Neural cell (in vitro differentiated cells): Measurements from ENCODE around the gene C1S. TPM values are rescaled to one million over a fixed set of nuclear protein-coding genes. Genes with fewer than 3 reads are reported as not detected.

Source experiments
- H2AFZ ChIP-seq: fragments of 200-600, 300-800 bp; sonication (generic), shearing (Covaris generic); 2 replicates; pipeline ENCODE4 v1.6.0; 2014; ENCODE audit warnings: low read depth, mild to moderate bottlenecking, antibody characterized with exemption, low read length, moderate library complexity
- H3F3A ChIP-seq: fragments of 200-600 bp; shearing (Covaris generic); 2 replicates; pipeline ENCODE4 v1.6.1; 2016; ENCODE audit warnings: mild to moderate bottlenecking, moderate library complexity, mixed read lengths, antibody characterized with exemption, low read length; ENCODE audit not compliant: insufficient read depth, poor library complexity, severe bottlenecking
- H3K27ac ChIP-seq: fragments of 200-600, 300-800 bp; sonication (generic), shearing (Covaris generic); 2 replicates; pipeline ENCODE4 v1.5.1; 2014; ENCODE audit warnings: mild to moderate bottlenecking, low read length, moderate library complexity
- H3K27me3 ChIP-seq: fragments of 300-800, 200-600 bp; sonication (generic), shearing (Covaris generic); 2 replicates; pipeline ENCODE4 v1.6.0; 2014; ENCODE audit warnings: mild to moderate bottlenecking, low read depth, low read length, moderate library complexity; ENCODE audit not compliant: insufficient read depth
- H3K36me3 ChIP-seq: fragments of 300-800, 200-600 bp; sonication (generic), shearing (Covaris generic); 2 replicates; pipeline ENCODE4 v1.5.1; 2014; ENCODE audit warnings: mild to moderate bottlenecking, antibody characterized with exemption, low read length, moderate library complexity; ENCODE audit not compliant: insufficient read depth
- H3K4me2 ChIP-seq: fragments of 300-800, 200-600 bp; sonication (generic), shearing (Covaris generic); 2 replicates; pipeline ENCODE4 v1.6.0; 2014; ENCODE audit warnings: mild to moderate bottlenecking, low read length
- H3K4me3 ChIP-seq: fragments of 300-800, 200-600 bp; sonication (generic), shearing (Covaris generic); 2 replicates; pipeline ENCODE4 v1.5.1; 2014; ENCODE audit warnings: mild to moderate bottlenecking, low read length, moderate library complexity
- H3K79me2 ChIP-seq: fragments of 200-600 bp; shearing (Covaris generic); replicated peaks from 2 replicates; pipeline ENCODE4 v1.6.0; 2014; ENCODE audit warnings: mild to moderate bottlenecking, low read length, moderate library complexity; ENCODE audit not compliant: insufficient read depth
- H3K9ac ChIP-seq: fragments of 300-800, 200-600 bp; sonication (generic), shearing (Covaris generic); 2 replicates; pipeline ENCODE4 v1.6.1; 2016; ENCODE audit warnings: mild to moderate bottlenecking, low read length, mixed read lengths
- H3K9me2 ChIP-seq: fragments of 200-600 bp; shearing (Covaris generic); 2 replicates; pipeline ENCODE4 v1.6.1; 2016; ENCODE audit warnings: mild to moderate bottlenecking, low read length, mixed read lengths; ENCODE audit not compliant: insufficient read depth
- H3K9me3 ChIP-seq: fragments of 200-600, 300-800 bp; sonication (generic), shearing (Covaris generic); 2 replicates; pipeline ENCODE4 v1.6.1; 2016; ENCODE audit warnings: mild to moderate bottlenecking, mixed run types, low read length, moderate library complexity, mixed read lengths
- H4K20me1 ChIP-seq: fragments of 200-600 bp; shearing (Covaris generic); 2 replicates; pipeline ENCODE4 v1.6.1; 2016; ENCODE audit warnings: mild to moderate bottlenecking, mixed run types; ENCODE audit not compliant: insufficient read depth
- CTCF ChIP-seq: fragments of 450-650 bp; IDR thresholded peaks from 2 replicates; pipeline ENCODE4 v1.5.1; 2014; ENCODE audit warnings: antibody characterized with exemption, mild to moderate bottlenecking, moderate library complexity; ENCODE audit not compliant: poor library complexity, severe bottlenecking
- EP300 ChIP-seq: fragments of 450-650 bp; conservative IDR thresholded peaks from 2 replicates; pipeline ENCODE4 v1.6.1; 2014; ENCODE audit warnings: antibody characterized with exemption, mild to moderate bottlenecking, moderate library complexity; ENCODE audit not compliant: poor library complexity, severe bottlenecking
- EZH2 ChIP-seq: fragments of 200-600, 300-800 bp; shearing (Covaris generic), sonication (generic); IDR thresholded peaks from 2 replicates; pipeline ENCODE4 v1.6.1; 2014; ENCODE audit warnings: antibody characterized with exemption, low read length, borderline replicate concordance, mild to moderate bottlenecking; ENCODE audit not compliant: insufficient read depth, poor library complexity, severe bottlenecking
- MXI1 ChIP-seq: fragments of 450-650 bp; conservative IDR thresholded peaks from 2 replicates; pipeline ENCODE4 v1.6.1; 2014; ENCODE audit warnings: antibody characterized with exemption, mild to moderate bottlenecking; ENCODE audit not compliant: poor library complexity, severe bottlenecking
- POLR2AphosphoS5 ChIP-seq: IDR thresholded peaks from 2 replicates; pipeline ENCODE4 v1.6.1; 2012
- RAD21 ChIP-seq: fragments of 450-650 bp; conservative IDR thresholded peaks from 2 replicates; pipeline ENCODE4 v1.6.1; 2014; ENCODE audit warnings: antibody characterized with exemption, mild to moderate bottlenecking, moderate library complexity
- REST ChIP-seq: IDR thresholded peaks from 2 replicates; pipeline ENCODE4 v1.6.1; 2012; ENCODE audit warnings: borderline replicate concordance
- SMC3 ChIP-seq: fragments of 450-650 bp; conservative IDR thresholded peaks from 2 replicates; pipeline ENCODE4 v1.6.1; 2014; ENCODE audit warnings: antibody characterized with exemption, mild to moderate bottlenecking, moderate library complexity; ENCODE audit not compliant: poor library complexity
- TAF1 ChIP-seq: IDR thresholded peaks from 2 replicates; pipeline ENCODE4 v1.6.1; 2012; ENCODE audit warnings: low read depth
- polyA plus RNA-seq: library from polyadenylated mRNA; depleted of rRNA; stranded (reverse); fragments of >200 nt; gene quantifications from 2 replicates; pipeline ENCODE4 v1.2.3, GENCODE V29; 2014

The C1S gene
- polyA plus RNA-seq, 1 donor from 2014 or later = 4.9 TPM

- no peak overlapping the region for H2AFZ ChIP-seq
- H3K79me2 ChIP-seq = no peaks in the 10 kb centered on the region
- no peak overlapping the region for H3K4me2 ChIP-seq
- no peak for TF ChIP-seq REST
- TF ChIP-seq TAF1 = no peak
- no peak for TF ChIP-seq RAD21
- no peak for TF ChIP-seq MXI1
- no peak for TF ChIP-seq CTCF
- TF ChIP-seq POLR2AphosphoS5 = no peak
- TF ChIP-seq EP300 = no peak
- no peak for TF ChIP-seq EZH2
- TF ChIP-seq SMC3 = no peak
- no peaks in the 10 kb centered on the region for H3K9me2 ChIP-seq
- H3K36me3 ChIP-seq = no peaks in the 10 kb centered on the region
- no peaks in the 10 kb centered on the region for H3F3A ChIP-seq
- H3K9me3 ChIP-seq = no peaks in the 10 kb centered on the region
- no peak overlapping the region for H3K4me3 ChIP-seq
- no peak overlapping the region for H3K9ac ChIP-seq
- H3K27me3 ChIP-seq = no peaks in the 10 kb centered on the region
- H3K27ac ChIP-seq = no peak overlapping the region
- no peaks in the 10 kb centered on the region for H4K20me1 ChIP-seq
Measured at GRCh38 chr12:7107636-7108002, 47.1 kb downstream of the C1S start.

- H3K9ac ChIP-seq = peak overlapping the region; percentile 36
- H2AFZ ChIP-seq = peak overlapping the region; percentile 33
- no peaks in the 10 kb centered on the region for H3K27me3 ChIP-seq
- no peak overlapping the region for H3K27ac ChIP-seq
- TF ChIP-seq TAF1 = no peak
- H4K20me1 ChIP-seq = no peaks in the 10 kb centered on the region
- H3K9me3 ChIP-seq = no peaks in the 10 kb centered on the region
- H3K4me2 ChIP-seq = no peak overlapping the region
- H3K4me3 ChIP-seq = peak overlapping the region; percentile 43
- no peaks in the 10 kb centered on the region for H3F3A ChIP-seq
- no peaks in the 10 kb centered on the region for H3K9me2 ChIP-seq
- H3K36me3 ChIP-seq = no peaks in the 10 kb centered on the region
- no peaks in the 10 kb centered on the region for H3K79me2 ChIP-seq
Measured at GRCh38 chr12:7108003-7108795, 47.7 kb downstream of the C1S start.
